PC-3 (cell line): Measurements from ENCODE around the gene WDR48.

Source experiments
- EZH2 ChIP-seq: fragments of 300-600 bp; sonication (generic); IDR thresholded peaks from one replicate; pipeline ENCODE4 v1.6.1; 2017; ENCODE audit warnings: antibody characterized with exemption, mild to moderate bottlenecking, low read length; ENCODE audit not compliant: unreplicated experiment
- TF ChIP-seq, protein P1 (sequence below): fragments of 300-600 bp; sonication (generic); conservative IDR thresholded peaks from 2 replicates; pipeline ENCODE4 v1.5.1; 2017; ENCODE audit warnings: antibody characterized with exemption, low read depth, mild to moderate bottlenecking, low read length

DNA sequence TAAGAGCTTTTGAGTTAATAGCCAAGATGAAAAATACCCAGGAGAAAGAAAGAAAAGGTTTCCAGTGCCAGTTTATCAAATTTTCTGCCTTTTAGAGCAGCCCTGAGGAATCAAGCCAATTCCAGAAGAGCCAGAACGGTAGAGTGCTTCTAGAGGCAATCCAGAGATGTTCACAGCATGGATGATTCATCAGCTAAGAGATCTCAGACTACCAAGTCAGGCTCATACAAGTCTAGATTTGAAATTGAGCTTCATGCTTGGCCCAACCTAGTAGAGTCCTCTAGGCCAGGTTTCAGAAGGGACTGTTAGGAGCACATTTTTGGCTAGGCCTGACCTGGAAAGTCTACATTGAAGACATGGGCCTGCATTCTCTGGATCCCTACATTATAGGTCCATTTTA, 15.5 kb downstream of the WDR48 start:
- no peak for TF ChIP-seq EZH2
- TF ChIP-seq, protein P1, sequence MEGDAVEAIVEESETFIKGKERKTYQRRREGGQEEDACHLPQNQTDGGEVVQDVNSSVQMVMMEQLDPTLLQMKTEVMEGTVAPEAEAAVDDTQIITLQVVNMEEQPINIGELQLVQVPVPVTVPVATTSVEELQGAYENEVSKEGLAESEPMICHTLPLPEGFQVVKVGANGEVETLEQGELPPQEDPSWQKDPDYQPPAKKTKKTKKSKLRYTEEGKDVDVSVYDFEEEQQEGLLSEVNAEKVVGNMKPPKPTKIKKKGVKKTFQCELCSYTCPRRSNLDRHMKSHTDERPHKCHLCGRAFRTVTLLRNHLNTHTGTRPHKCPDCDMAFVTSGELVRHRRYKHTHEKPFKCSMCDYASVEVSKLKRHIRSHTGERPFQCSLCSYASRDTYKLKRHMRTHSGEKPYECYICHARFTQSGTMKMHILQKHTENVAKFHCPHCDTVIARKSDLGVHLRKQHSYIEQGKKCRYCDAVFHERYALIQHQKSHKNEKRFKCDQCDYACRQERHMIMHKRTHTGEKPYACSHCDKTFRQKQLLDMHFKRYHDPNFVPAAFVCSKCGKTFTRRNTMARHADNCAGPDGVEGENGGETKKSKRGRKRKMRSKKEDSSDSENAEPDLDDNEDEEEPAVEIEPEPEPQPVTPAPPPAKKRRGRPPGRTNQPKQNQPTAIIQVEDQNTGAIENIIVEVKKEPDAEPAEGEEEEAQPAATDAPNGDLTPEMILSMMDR: no peak
